GM23338 (cell line): ENCODE measurements around the gene CBX6. TPM values are rescaled to one million over a fixed set of nuclear protein-coding genes. Genes with fewer than 3 reads are reported as not detected.

ENCODE experiments used
- ATAC-seq: fragments of 200-7000 bp; cut with Tn5 transposase; 3 replicates; pipeline ENCODE4 v1.9.1; 2020
- DNase-seq: peaks from one replicate; pipeline ENCODE4 v3.0.0-alpha.2; 2015; ENCODE audit warnings: low spot score
- H2AFZ ChIP-seq: fragments of 200-600 bp; sonication (generic); 2 replicates; pipeline ENCODE4 v1.8.0; 2016; ENCODE audit warnings: antibody characterized with exemption, mild to moderate bottlenecking, moderate library complexity
- H3F3A ChIP-seq: fragments of 200-600 bp; sonication (generic); replicated peaks from 2 replicates; pipeline ENCODE4 v1.8.0; 2017; ENCODE audit warnings: antibody characterized with exemption, mixed run types, low read depth
- H3K27ac ChIP-seq: fragments of 200-600 bp; sonication (generic); 2 replicates; pipeline ENCODE4 v1.6.1; 2016; ENCODE audit warnings: low read depth
- H3K27me3 ChIP-seq: fragments of 200-600 bp; sonication (generic); 2 replicates; pipeline ENCODE4 v1.8.0; 2016; ENCODE audit warnings: mild to moderate bottlenecking, mixed run types, moderate library complexity; ENCODE audit not compliant: insufficient read depth
- H3K36me3 ChIP-seq: fragments of 200-600 bp; sonication (generic); 2 replicates; pipeline ENCODE4 v1.8.0; 2016; ENCODE audit warnings: mild to moderate bottlenecking; ENCODE audit not compliant: insufficient read depth
- H3K4me1 ChIP-seq: fragments of 200-600 bp; sonication (generic); 2 replicates; pipeline ENCODE4 v1.8.0; 2016; ENCODE audit warnings: mild to moderate bottlenecking, moderate library complexity; ENCODE audit not compliant: insufficient read depth
- H3K4me2 ChIP-seq: fragments of 200-600 bp; sonication (generic); 2 replicates; pipeline ENCODE4 v1.7.1; 2017; ENCODE audit warnings: mixed run types
- H3K4me3 ChIP-seq: fragments of 200-600 bp; sonication (generic); 2 replicates; pipeline ENCODE4 v1.6.1; 2016; ENCODE audit warnings: mixed run types
- H3K79me2 ChIP-seq: fragments of 200-600 bp; sonication (generic); replicated peaks from 2 replicates; pipeline ENCODE4 v1.8.0; 2017; ENCODE audit warnings: mild to moderate bottlenecking; ENCODE audit not compliant: insufficient read depth
- H3K9me2 ChIP-seq: fragments of 200-600 bp; sonication (generic); 2 replicates; pipeline ENCODE4 v1.8.0; 2017; ENCODE audit not compliant: insufficient read depth
- H4K20me1 ChIP-seq: fragments of 200-600 bp; sonication (generic); replicated peaks from 2 replicates; pipeline ENCODE4 v1.8.0; 2017; ENCODE audit warnings: mild to moderate bottlenecking; ENCODE audit not compliant: insufficient read depth
- H3K27ac Mint-ChIP-seq: 2 replicates; pipeline ENCODE4 v1.8.0; 2020; ENCODE audit warnings: inconsistent platforms, mild to moderate bottlenecking, moderate library complexity, mixed read lengths
- H3K27me3 Mint-ChIP-seq: 3 replicates; pipeline ENCODE4 v1.8.0; 2022; ENCODE audit warnings: low read depth, mild to moderate bottlenecking, moderate library complexity, mixed read lengths, inconsistent platforms; ENCODE audit not compliant: insufficient read depth, poor library complexity
- H3K36me3 Mint-ChIP-seq: 3 replicates; pipeline ENCODE4 v1.8.0; 2021; ENCODE audit warnings: low read depth, mild to moderate bottlenecking, inconsistent platforms, moderate library complexity, mixed read lengths
- H3K4me1 Mint-ChIP-seq: 3 replicates; pipeline ENCODE4 v1.8.0; 2020; ENCODE audit warnings: mild to moderate bottlenecking, inconsistent platforms, mixed read lengths
- H3K4me3 Mint-ChIP-seq: 3 replicates; pipeline ENCODE4 v1.8.0; 2021; ENCODE audit warnings: moderate library complexity, mild to moderate bottlenecking, inconsistent platforms, mixed read lengths
- H3K9me3 Mint-ChIP-seq: 3 replicates; pipeline ENCODE4 v1.8.0; 2020; ENCODE audit warnings: moderate library complexity, mild to moderate bottlenecking, inconsistent platforms, mixed read lengths
- EZH2 ChIP-seq: fragments of 200-600 bp; sonication (generic); IDR thresholded peaks from one replicate; pipeline ENCODE4 v1.8.0; 2017; ENCODE audit warnings: antibody characterized with exemption, mild to moderate bottlenecking, low read depth; ENCODE audit not compliant: unreplicated experiment
- EZH2phosphoT487 ChIP-seq: fragments of 200-600 bp; sonication (generic); IDR thresholded peaks from one replicate; pipeline ENCODE4 v1.8.1; 2018; ENCODE audit warnings: antibody characterized with exemption; ENCODE audit not compliant: unreplicated experiment
- JUNB ChIP-seq: IDR thresholded peaks from one replicate; pipeline ENCODE4 v1.6.1; 2016; ENCODE audit warnings: antibody characterized with exemption; ENCODE audit not compliant: unreplicated experiment
- NANOG ChIP-seq: IDR thresholded peaks from 2 replicates; pipeline ENCODE4 v1.6.1; 2016; ENCODE audit warnings: antibody characterized with exemption, borderline replicate concordance
- REST ChIP-seq: IDR thresholded peaks from one replicate; pipeline ENCODE4 v1.6.1; 2018; ENCODE audit warnings: antibody characterized with exemption; ENCODE audit not compliant: unreplicated experiment
- STAT1 ChIP-seq: IDR thresholded peaks from one replicate; pipeline ENCODE4 v1.6.1; 2016; ENCODE audit warnings: antibody characterized with exemption; ENCODE audit not compliant: unreplicated experiment
- ZNF331 ChIP-seq: fragments of 250-450 bp; sonication (Bioruptor Pico); IDR thresholded peaks from 2 replicates; pipeline ENCODE4 v1.5.0; 2020; ENCODE audit warnings: low read depth, mild to moderate bottlenecking, moderate library complexity
- ZNF462 ChIP-seq: fragments of 250-450 bp; sonication (Bioruptor Pico); IDR thresholded peaks from 2 replicates; pipeline ENCODE4 v1.5.0; 2020; ENCODE audit warnings: mild to moderate bottlenecking, moderate library complexity
- polyA plus RNA-seq: library from polyadenylated mRNA; unstranded; fragments of >200 nt; fragmentation: Nextera tagmentation; extraction: Ambion mirVana; gene quantifications from 2 replicates; pipeline ENCODE4 v1.2.1, GENCODE V29; 2016
- total RNA-seq: library from RNA; depleted of rRNA; stranded (reverse); fragments of >200 nt; shearing (Covaris generic); gene quantifications from 2 replicates; pipeline ENCODE4 v1.2.3, GENCODE V29; 2014

CBX6 gene
- total and polyA plus RNA-seq, 2 experiments from 2014 or later: 18.5 to 23.0 TPM

GRCh38 chr22:38849811-38850210 lies 22.2 kb downstream of the CBX6 start:
- TF ChIP-seq JUNB (no peak), STAT1 (no peak), EZH2 (no peak)
- H3K27me3 ChIP-seq: peaks cover 20% of the 10 kb centered on the region
- no peaks in the 10 kb centered on the region; the same call in 1 of the 2 replicates for H3F3A ChIP-seq
- no peaks in the 10 kb centered on the region for H3K79me2 ChIP-seq
- no peak overlapping the region for H3K4me3 ChIP-seq
- no peaks in the 10 kb centered on the region for H3K36me3 ChIP-seq
- no peaks in the 10 kb centered on the region for H3K9me2 ChIP-seq
- H2AFZ ChIP-seq: 0 out of 2 replicates have a peak overlapping the region, but pooled peaks have one; percentile 38
- Mint-ChIP-seq H3K36me3 (no peaks in the 10 kb centered on the region), H3K4me3 (no peak overlapping the region), H3K9me3 (no peaks in the 10 kb centered on the region), H3K27ac (no peak overlapping the region), H3K27me3 (peaks cover 10% of the 10 kb centered on the region), H3K4me1 (peaks cover 8% of the 10 kb centered on the region)
- DNase-seq: no peak
- no peaks in the 10 kb centered on the region for H4K20me1 ChIP-seq
- ATAC-seq: no peak; the same call in 2 of the 3 replicates
- no peak overlapping the region for H3K27ac ChIP-seq
- H3K4me2 ChIP-seq: no peak overlapping the region
- peaks cover 7% of the 10 kb centered on the region; the same call in 1 of the 2 replicates for H3K4me1 ChIP-seq

- Histone ChIP-seq H3K4me3 (no peak overlapping the region), H3K27ac (no peak overlapping the region), H3F3A (no peaks in the 10 kb centered on the region), H3K4me1 (0 out of 2 replicates have a peak, but pooled peaks cover 7% of the 10 kb centered on the region), H3K27me3 (peaks cover 45% of the 10 kb centered on the region), H2AFZ (no peak overlapping the region), H3K4me2 (no peak overlapping the region), H4K20me1 (peaks cover 4% of the 10 kb centered on the region; the same call in 1 of the 2 replicates), H3K9me2 (no peaks in the 10 kb centered on the region), H3K79me2 (no peaks in the 10 kb centered on the region), H3K36me3 (no peaks in the 10 kb centered on the region)
- ATAC-seq (no peak), DNase-seq (no peak)
- Mint-ChIP-seq H3K36me3 (no peaks in the 10 kb centered on the region; the same call in 2 of the 3 replicates), H3K27ac (no peak overlapping the region), H3K4me3 (no peak overlapping the region), H3K4me1 (peaks cover 13% of the 10 kb centered on the region), H3K27me3 (peaks cover 32% of the 10 kb centered on the region), H3K9me3 (no peaks in the 10 kb centered on the region)
- TF ChIP-seq EZH2phosphoT487: no peak
- no peak for TF ChIP-seq ZNF462
- no peak for TF ChIP-seq ZNF331 (CRISPR knock-in tag)
- TF ChIP-seq REST: no peak
- no peak for TF ChIP-seq NANOG
These were observed 25.6 kb downstream of the CBX6 start for GRCh38 chr22:38846412-38846811.
